Heart left ventricle (tissue), 13 donors: ENCODE data around the gene C20orf204.

ENCODE experiments used
- CTCF ChIP-seq, 12 donors: fragments of 200-600 bp; sonication (generic) in 4 of 12; IDR thresholded peaks; one replicate each; pipeline versions ENCODE4 v1.5.0 to v1.8.0; 2018 to 2022; ENCODE audit warnings: antibody characterized with exemption in 12 of 12, mild to moderate bottlenecking in 5 of 12
- POLR2A ChIP-seq, 2 donors: fragments of 450-650 bp; IDR thresholded peaks; one replicate each; pipeline ENCODE4 v1.6.1; 2017; ENCODE audit warnings: antibody characterized with exemption in 2 of 2, mild to moderate bottlenecking in 2 of 2, moderate library complexity in 2 of 2
- donor health status: ischemic (EF 13 %, LVEDD 7.1; RV severe dilation, severe dysfunction).
- donor health status: DM: no; HTN: yes; CAD: no.
- donor health status: DM: no; HTN: no; CAD: no.
- donor health status: ischemic (EF 25% LVEDD 6.9; RV normal size, moderate dysfunction).
- donor health status: ischemic (EF 25% LVEDD 5.7; RV mildly dilated, moderate dysfunction).
- donor health status: ischemic (EF 35%, LVEDD 5.7; RV mildly dilated, moderate dysfunction).
- donor health status: nonischemic (EF 11% LVEDD 7.7; RV severe dilation, severe dysfunction).
- donor health status: DM: yes; HTN: yes; CAD: no.
- donor health status: PGD.
- donor health status: ischemic (EF 29% LVEDD 5.4; RV normal size, mild dysfunction).
- donor health status: nonischemic (EF 23%, LVEDD 6.1; RV moderate dilation, normal function).

DNA sequence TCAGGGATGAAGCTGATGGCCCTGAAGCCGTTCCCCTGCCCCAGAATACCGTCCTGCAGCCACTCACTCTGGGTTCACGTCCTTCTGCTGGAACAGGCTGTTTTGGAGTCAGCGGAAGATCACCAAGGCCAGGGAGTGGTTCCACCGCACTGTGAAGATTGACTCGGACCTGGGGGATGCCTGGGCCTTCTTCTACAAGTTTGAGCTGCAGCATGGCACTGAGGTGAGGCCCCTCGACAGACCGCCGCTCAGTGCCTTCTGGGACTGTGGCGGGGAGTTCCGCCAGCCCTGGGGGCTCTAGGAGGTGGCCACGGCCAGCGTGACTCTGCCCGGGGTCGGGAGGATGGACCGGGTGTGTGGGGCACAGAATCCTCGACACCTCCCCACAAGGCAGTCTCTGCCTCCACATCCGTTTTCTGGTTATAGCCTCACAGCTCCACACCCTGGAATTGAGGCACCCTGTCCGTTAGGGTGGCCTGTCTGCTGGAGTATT is 4.1 kb upstream of the C20orf204 start:
- TF ChIP-seq POLR2A (IDR thresholded peaks at IDR 0.05) (no peak), CTCF (IDR thresholded peaks at IDR 0.05) (no peak)
